ENCODE data around the gene DAZAP2.
A peak's percentile ranks its signal among the peaks of the same experiment; 100 is the strongest.

DNA sequence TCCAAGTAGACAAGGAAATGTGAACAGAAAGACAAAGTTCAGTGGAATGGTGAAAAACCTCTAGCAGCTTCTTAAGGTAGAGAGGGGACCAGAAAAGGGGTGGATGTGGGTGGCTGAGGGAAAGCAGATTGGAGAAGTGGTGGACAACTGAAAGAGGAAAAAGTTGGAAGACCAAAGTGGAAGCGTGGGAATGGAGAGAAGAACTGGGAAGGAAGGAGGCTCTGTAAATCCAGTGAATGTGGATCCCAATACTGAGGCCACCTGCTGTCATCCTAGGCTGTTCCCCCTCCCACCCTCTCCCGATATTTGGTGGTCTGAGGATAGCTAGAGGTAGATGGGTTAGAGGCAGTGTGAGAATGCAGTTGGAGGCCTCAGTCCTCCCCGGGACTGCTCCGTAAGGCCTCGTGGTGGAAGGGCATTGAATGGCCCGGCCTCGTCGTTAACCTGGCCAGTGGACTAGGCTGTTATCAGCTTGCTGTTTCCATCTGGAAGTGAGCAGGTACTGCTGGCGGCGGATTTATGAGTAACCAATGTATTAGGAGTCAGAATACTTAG lies 19.9 kb upstream of the DAZAP2 start:
- TF ChIP-seq MXI1 (IDR thresholded peaks at IDR 0.05; ENCODE audit: low read depth, low read length), result no peak
- no peak for TF ChIP-seq ZNF561 (CRISPR knock-in tag; conservative IDR thresholded peaks at IDR 0.05)
- peak; percentile 17; the same call in 1 of the 2 replicates for TF ChIP-seq ZNF263 (CRISPR knock-in tag; IDR thresholded peaks at IDR 0.05; ENCODE audit: borderline replicate concordance)
- no peak for TF ChIP-seq MTA1 (IDR thresholded peaks at IDR 0.05; ENCODE audit: borderline replicate concordance)
- TF ChIP-seq ZNF143 (CRISPR knock-in tag; IDR thresholded peaks at IDR 0.05), result no peak
- no peak for TF ChIP-seq GABPB1 (CRISPR knock-in tag; IDR thresholded peaks at IDR 0.05)
- TF ChIP-seq NELFE (IDR thresholded peaks at IDR 0.05; ENCODE audit: insufficient read depth, insufficient read length), result no peak
- peak; percentile 75 for TF ChIP-seq NFRKB (IDR thresholded peaks at IDR 0.05; ENCODE audit: low read depth)

Data from K562 (cell line).